ENCODE measurements around the gene EPYC.

EPYC gene

GRCh38 chr12:90917431-90917830 lies 87.3 kb downstream of the EPYC start:
- no peaks in the 10 kb centered on the region for H3K27me3 ChIP-seq (replicated peaks)
- H3K27ac ChIP-seq = no peak overlapping the region
- H3K4me3 ChIP-seq (ENCODE audit: low read depth, low read length) = no peak overlapping the region
- no peak for TF ChIP-seq CTCF (IDR thresholded peaks at IDR 0.05; ENCODE audit: low read depth, low read length, missing control alignments)
- H3K36me3 ChIP-seq (replicated peaks) = no peaks in the 10 kb centered on the region
- in situ Hi-C loops (cut with HindIII; ENCODE audit: low pct_ligation_motif_present, low sequenced_read_pairs) = no loop called here
- no peak for DNase-seq

- H3K27me3 ChIP-seq (replicated peaks) = no peaks in the 10 kb centered on the region
- in situ Hi-C loops (cut with HindIII; ENCODE audit: low pct_ligation_motif_present, low sequenced_read_pairs) = no loop called here
- TF ChIP-seq CTCF (IDR thresholded peaks at IDR 0.05; ENCODE audit: low read depth, low read length, missing control alignments) = no peak
Measured at GRCh38 chr12:90916516-90916915, 88.3 kb downstream of the EPYC start.

GRCh38 chr12:90915353-90915752 lies 89.4 kb downstream of the EPYC start:
- Histone ChIP-seq H3K4me3 (ENCODE audit: low read depth, low read length) (no peak overlapping the region), H3K27me3 (replicated peaks) (no peaks in the 10 kb centered on the region), H3K27ac (no peak overlapping the region), H3K36me3 (replicated peaks) (no peaks in the 10 kb centered on the region)
- no peak for DNase-seq
- in situ Hi-C loops (cut with HindIII; ENCODE audit: low pct_ligation_motif_present, low sequenced_read_pairs) = no loop called here
- TF ChIP-seq CTCF (IDR thresholded peaks at IDR 0.05; ENCODE audit: low read depth, low read length, missing control alignments) = no peak

More at GRCh38 chr12:90916516-90916915, 88.3 kb downstream of the EPYC start:
- H3K4me3 ChIP-seq (ENCODE audit: low read depth, low read length) = no peak overlapping the region
- no peak for DNase-seq
- H3K27ac ChIP-seq = no peak overlapping the region
- no peaks in the 10 kb centered on the region for H3K36me3 ChIP-seq (replicated peaks)
